HEK293 (cell line): ENCODE results near the gene MAP4K2.

ENCODE experiments used
- CTCF ChIA-PET: fragments of 350-600 bp; formaldehyde crosslinking; extraction: SDS; loops from one replicate; lab custom pipeline; 2021; ENCODE audit warnings: antibody characterized with exemption; lab: Yijun Ruan, JAX
- POLR2A ChIA-PET: fragments of 300-600 bp; formaldehyde crosslinking; extraction: SDS; loops from one replicate; lab custom pipeline; 2020; ENCODE audit warnings: antibody characterized with exemption, inconsistent platforms; lab: Yijun Ruan, JAX
- H3K27ac ChIP-seq: fragments of 200-500 bp; sonication (Bioruptor generic); 2 replicates; pipeline ENCODE4 v1.5.1; 2014; ENCODE audit warnings: low read depth, low read length, control low read depth, inconsistent platforms; ENCODE audit errors: extremely low read depth
- H3K36me3 ChIP-seq, 2 experiments: fragments of 200-500 bp in 1 of 2; sonication (Bioruptor generic) in 1 of 2; 1 replicate in 1 of 2; 2 replicates in 1 of 2; pipeline ENCODE4 v1.5.1; 2014 to 2017; ENCODE audit warnings: inconsistent platforms in 2 of 2, low read length in 2 of 2; ENCODE audit not compliant: control insufficient read depth in 2 of 2, insufficient read depth in 1 of 2
- H3K4me1 ChIP-seq: fragments of 200-500 bp; sonication (Bioruptor generic); 2 replicates; pipeline ENCODE4 v1.5.1; 2014; ENCODE audit warnings: mild to moderate bottlenecking, low read length, inconsistent platforms; ENCODE audit not compliant: control insufficient read depth, insufficient read depth
- H3K4me3 ChIP-seq: 2 replicates; pipeline ENCODE4 v1.5.1; 2011; ENCODE audit warnings: low read depth, mild to moderate bottlenecking, control low read depth, low read length, moderate library complexity
- H3K9me3 ChIP-seq: fragments of 200-500 bp; sonication (Bioruptor generic); 2 replicates; pipeline ENCODE4 v1.5.1; 2014; ENCODE audit warnings: low read depth, low read length, inconsistent platforms; ENCODE audit not compliant: control insufficient read depth, insufficient read depth
- BCL11A ChIP-seq: fragments of 450-650 bp; formaldehyde crosslinking; IDR thresholded peaks from 2 replicates; pipeline ENCODE4 v1.5.1; 2016; ENCODE audit warnings: low read depth, missing biosample characterization, missing genetic modification characterization
- MZF1 ChIP-seq: fragments of 450-650 bp; formaldehyde crosslinking; IDR thresholded peaks from 2 replicates; pipeline ENCODE4 v1.5.1; 2017; ENCODE audit warnings: missing biosample characterization, missing genetic modification characterization, borderline replicate concordance
- PRDM6 ChIP-seq: fragments of 450-650 bp; formaldehyde crosslinking; IDR thresholded peaks from 2 replicates; pipeline ENCODE4 v1.5.1; 2017; ENCODE audit warnings: missing biosample characterization, missing genetic modification characterization
- SETDB1 ChIP-seq: IDR thresholded peaks from one replicate; pipeline ENCODE4 v1.6.1; 2017; ENCODE audit warnings: mild to moderate bottlenecking, low read length, moderate library complexity, mixed read lengths; ENCODE audit not compliant: insufficient read length
- ZBTB10 ChIP-seq: fragments of 450-650 bp; formaldehyde crosslinking; IDR thresholded peaks from 2 replicates; pipeline ENCODE4 v1.5.1; 2016; ENCODE audit warnings: missing biosample characterization, missing genetic modification characterization
- ZBTB20 ChIP-seq: fragments of 450-650 bp; formaldehyde crosslinking; IDR thresholded peaks from 2 replicates; pipeline ENCODE4 v1.5.1; 2016; ENCODE audit warnings: missing biosample characterization, missing genetic modification characterization
- ZBTB48 ChIP-seq: fragments of 450-650 bp; formaldehyde crosslinking; IDR thresholded peaks from 2 replicates; pipeline ENCODE4 v1.5.1; 2016; ENCODE audit warnings: missing biosample characterization, missing genetic modification characterization
- ZFHX2 ChIP-seq: fragments of 450-650 bp; formaldehyde crosslinking; conservative IDR thresholded peaks from 2 replicates; pipeline ENCODE4 v1.5.1; 2016; ENCODE audit warnings: missing biosample characterization, missing genetic modification characterization
- ZFP69B ChIP-seq: fragments of 450-650 bp; formaldehyde crosslinking; IDR thresholded peaks from 2 replicates; pipeline ENCODE4 v1.5.1; 2016; ENCODE audit warnings: missing biosample characterization, missing genetic modification characterization
- ZIC2 ChIP-seq: fragments of 450-650 bp; formaldehyde crosslinking; IDR thresholded peaks from 2 replicates; pipeline ENCODE4 v1.5.1; 2016; ENCODE audit warnings: missing biosample characterization, missing genetic modification characterization
- ZNF155 ChIP-seq: fragments of 450-650 bp; formaldehyde crosslinking; IDR thresholded peaks from 2 replicates; pipeline ENCODE4 v1.5.1; 2016; ENCODE audit warnings: missing biosample characterization, missing genetic modification characterization
- ZNF157 ChIP-seq: fragments of 450-650 bp; formaldehyde crosslinking; IDR thresholded peaks from 2 replicates; pipeline ENCODE4 v1.5.1; 2016; ENCODE audit warnings: missing biosample characterization, missing genetic modification characterization
- ZNF202 ChIP-seq: fragments of 450-650 bp; formaldehyde crosslinking; IDR thresholded peaks from 2 replicates; pipeline ENCODE4 v1.5.1; 2016; ENCODE audit warnings: missing biosample characterization, missing genetic modification characterization, borderline replicate concordance
- ZNF239 ChIP-seq: fragments of 450-650 bp; formaldehyde crosslinking; IDR thresholded peaks from 2 replicates; pipeline ENCODE4 v1.5.1; 2016; ENCODE audit warnings: missing biosample characterization, missing genetic modification characterization
- ZNF280C ChIP-seq: fragments of 450-650 bp; formaldehyde crosslinking; IDR thresholded peaks from 2 replicates; pipeline ENCODE4 v1.5.1; 2016; ENCODE audit warnings: missing biosample characterization, missing genetic modification characterization
- ZNF335 ChIP-seq: fragments of 450-650 bp; formaldehyde crosslinking; conservative IDR thresholded peaks from 2 replicates; pipeline ENCODE4 v1.5.1; 2016; ENCODE audit warnings: missing biosample characterization, missing genetic modification characterization
- ZNF37A ChIP-seq: fragments of 450-650 bp; IDR thresholded peaks from 2 replicates; pipeline ENCODE4 v1.5.1; 2018; ENCODE audit warnings: missing biosample characterization, missing genetic modification characterization
- ZNF416 ChIP-seq: fragments of 450-650 bp; formaldehyde crosslinking; IDR thresholded peaks from 2 replicates; pipeline ENCODE4 v1.5.1; 2016; ENCODE audit warnings: missing biosample characterization, missing genetic modification characterization
- ZNF549 ChIP-seq: fragments of 450-650 bp; IDR thresholded peaks from 2 replicates; pipeline ENCODE4 v1.5.1; 2018; ENCODE audit warnings: missing biosample characterization, missing genetic modification characterization, mild to moderate bottlenecking, inconsistent platforms, moderate library complexity
- ZNF571 ChIP-seq: fragments of 450-650 bp; formaldehyde crosslinking; IDR thresholded peaks from 2 replicates; pipeline ENCODE4 v1.5.0; 2017; ENCODE audit warnings: missing biosample characterization, missing genetic modification characterization
- ZNF701 ChIP-seq: fragments of 450-650 bp; formaldehyde crosslinking; IDR thresholded peaks from 2 replicates; pipeline ENCODE4 v1.5.1; 2016; ENCODE audit warnings: missing biosample characterization, missing genetic modification characterization
- ZNF704 ChIP-seq: fragments of 450-650 bp; formaldehyde crosslinking; IDR thresholded peaks from 2 replicates; pipeline ENCODE4 v1.5.1; 2016; ENCODE audit warnings: missing biosample characterization, missing genetic modification characterization
- ZNF76 ChIP-seq: fragments of 450-650 bp; formaldehyde crosslinking; IDR thresholded peaks from 2 replicates; pipeline ENCODE4; 2016; ENCODE audit warnings: low read depth, missing biosample characterization, missing genetic modification characterization, borderline replicate concordance
- ZNF776 ChIP-seq: fragments of 450-650 bp; formaldehyde crosslinking; IDR thresholded peaks from 2 replicates; pipeline ENCODE4 v1.5.0; 2017; ENCODE audit warnings: missing biosample characterization, missing genetic modification characterization, borderline replicate concordance
- ZSCAN30 ChIP-seq: fragments of 450-650 bp; IDR thresholded peaks from 2 replicates; pipeline ENCODE4 v1.5.1; 2018; ENCODE audit warnings: missing biosample characterization, mild to moderate bottlenecking, missing genetic modification characterization, moderate library complexity
- TF ChIP-seq, protein P1 (sequence below): fragments of 450-650 bp; formaldehyde crosslinking; conservative IDR thresholded peaks from 2 replicates; pipeline ENCODE4 v1.5.1; 2016; ENCODE audit warnings: low read depth, missing biosample characterization, missing genetic modification characterization

Gene MAP4K2

GRCh38 chr11:64839335-64839734 is 36.3 kb upstream of the MAP4K2 start:
- H3K27ac ChIP-seq, result no peak overlapping the region
- ChIA-PET CTCF (interaction anchor here (0.5 kb wide), 1 partner anchor 413 kb away, joined by 3 read pairs; no protein-coding TSS in a partner anchor), POLR2A (no interaction called here)
- H3K36me3 ChIP-seq, result peaks cover 0 to 8% of the 10 kb centered on the region in 2 experiments; a peak in 1 of 3 replicates
- no peak for TF ChIP-seq ZNF776 (tag by site-specific recombination)
- no peak for TF ChIP-seq ZNF571
- no peak for TF ChIP-seq ZNF37A (tag by site-specific recombination)
- no peak for TF ChIP-seq ZNF157
- TF ChIP-seq ZNF155, result no peak
- no peak for TF ChIP-seq SETDB1
- TF ChIP-seq ZNF701 (tag by site-specific recombination), result no peak
- TF ChIP-seq ZNF76, result no peak
- no peak for TF ChIP-seq ZIC2 (tag by site-specific recombination)
- TF ChIP-seq ZFHX2 (tag by site-specific recombination), result no peak
- no peak for TF ChIP-seq BCL11A (tag by site-specific recombination)
- TF ChIP-seq ZFP69B (tag by site-specific recombination), result no peak
- no peak for TF ChIP-seq ZNF549
- TF ChIP-seq ZNF704 (tag by site-specific recombination), result no peak
- no peak for TF ChIP-seq ZSCAN30
- no peak for TF ChIP-seq ZNF202
- TF ChIP-seq ZNF335 (tag by site-specific recombination), result no peak
- no peak for TF ChIP-seq ZNF280C (tag by site-specific recombination)
- no peak for TF ChIP-seq ZNF416 (tag by site-specific recombination)
- TF ChIP-seq PRDM6, result no peak
- no peaks in the 10 kb centered on the region for H3K9me3 ChIP-seq
- H3K4me1 ChIP-seq, result no peaks in the 10 kb centered on the region; the same call in 1 of the 2 replicates
- H3K4me3 ChIP-seq, result no peak overlapping the region

GRCh38 chr11:64838600-64839334 is 35.8 kb upstream of the MAP4K2 start:
- Histone ChIP-seq H3K4me1 (no peaks in the 10 kb centered on the region; the same call in 1 of the 2 replicates), H3K27ac (no peak overlapping the region), H3K36me3 (peaks cover 0 to 9% of the 10 kb centered on the region in 2 experiments; a peak in 1 of 3 replicates), H3K4me3 (no peak overlapping the region), H3K9me3 (no peaks in the 10 kb centered on the region)
- CTCF ChIA-PET, result interaction anchor here (0.6 kb wide), 1 partner anchor 236 kb away, joined by 3 read pairs; no protein-coding TSS in a partner anchor
- POLR2A ChIA-PET, result no interaction called here
- TF ChIP-seq ZBTB48 (no peak), ZBTB20 (no peak), MZF1 (tag by site-specific recombination) (no peak), ZNF239 (tag by site-specific recombination) (no peak), ZBTB10 (tag by site-specific recombination) (no peak)
- TF ChIP-seq, protein P1, sequence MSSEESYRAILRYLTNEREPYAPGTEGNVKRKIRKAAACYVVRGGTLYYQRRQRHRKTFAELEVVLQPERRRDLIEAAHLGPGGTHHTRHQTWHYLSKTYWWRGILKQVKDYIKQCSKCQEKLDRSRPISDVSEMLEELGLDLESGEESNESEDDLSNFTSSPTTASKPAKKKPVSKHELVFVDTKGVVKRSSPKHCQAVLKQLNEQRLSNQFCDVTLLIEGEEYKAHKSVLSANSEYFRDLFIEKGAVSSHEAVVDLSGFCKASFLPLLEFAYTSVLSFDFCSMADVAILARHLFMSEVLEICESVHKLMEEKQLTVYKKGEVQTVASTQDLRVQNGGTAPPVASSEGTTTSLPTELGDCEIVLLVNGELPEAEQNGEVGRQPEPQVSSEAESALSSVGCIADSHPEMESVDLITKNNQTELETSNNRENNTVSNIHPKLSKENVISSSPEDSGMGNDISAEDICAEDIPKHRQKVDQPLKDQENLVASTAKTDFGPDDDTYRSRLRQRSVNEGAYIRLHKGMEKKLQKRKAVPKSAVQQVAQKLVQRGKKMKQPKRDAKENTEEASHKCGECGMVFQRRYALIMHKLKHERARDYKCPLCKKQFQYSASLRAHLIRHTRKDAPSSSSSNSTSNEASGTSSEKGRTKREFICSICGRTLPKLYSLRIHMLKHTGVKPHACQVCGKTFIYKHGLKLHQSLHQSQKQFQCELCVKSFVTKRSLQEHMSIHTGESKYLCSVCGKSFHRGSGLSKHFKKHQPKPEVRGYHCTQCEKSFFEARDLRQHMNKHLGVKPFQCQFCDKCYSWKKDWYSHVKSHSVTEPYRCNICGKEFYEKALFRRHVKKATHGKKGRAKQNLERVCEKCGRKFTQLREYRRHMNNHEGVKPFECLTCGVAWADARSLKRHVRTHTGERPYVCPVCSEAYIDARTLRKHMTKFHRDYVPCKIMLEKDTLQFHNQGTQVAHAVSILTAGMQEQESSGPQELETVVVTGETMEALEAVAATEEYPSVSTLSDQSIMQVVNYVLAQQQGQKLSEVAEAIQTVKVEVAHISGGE (tag by site-specific recombination), result no peak
